Left lung (tissue), 10 donors: ENCODE data around the gene GCGR. TPM values are rescaled to one million over a fixed set of nuclear protein-coding genes. Genes with fewer than 3 reads are reported as not detected.

ENCODE experiments used
- ATAC-seq: fragments of 200-7000 bp; cut with Tn5 transposase; one replicate; pipeline ENCODE4 v1.9.1; 2020; ENCODE audit warnings: moderate library complexity
- DNase-seq, 4 donors: peaks; one replicate each; pipeline ENCODE4 v3.0.0-alpha.2; 2013 to 2020
- H3K27ac ChIP-seq, 2 donors: fragments of 200-600 bp; sonication (generic) in 1 of 2; one replicate each; pipeline versions ENCODE4 v1.5.0 to v1.8.0; 2020 to 2021
- H3K27me3 ChIP-seq, 2 donors: fragments of 200-600 bp; sonication (generic) in 1 of 2; one replicate each; pipeline versions ENCODE4 v1.5.0 to v1.8.0; 2020 to 2021
- H3K36me3 ChIP-seq, 2 donors: fragments of 200-600 bp; sonication (generic) in 1 of 2; one replicate each; pipeline versions ENCODE4 v1.5.0 to v1.8.0; 2020 to 2021
- H3K4me1 ChIP-seq, 2 donors: fragments of 200-600 bp; one replicate each; pipeline ENCODE4 v1.8.0; 2021
- H3K4me3 ChIP-seq, 2 donors: fragments of 200-600 bp; sonication (generic) in 1 of 2; one replicate each; pipeline versions ENCODE4 v1.5.0 to v1.8.0; 2020 to 2021; ENCODE audit warnings: mild to moderate bottlenecking in 1 of 2
- H3K9me3 ChIP-seq, 2 donors: fragments of 200-600 bp; sonication (generic) in 1 of 2; one replicate each; pipeline versions ENCODE4 v1.5.0 to v1.8.0; 2020 to 2021
- intact Hi-C, 2 donors: fragments of 100-400 bp; cut with DNase I; formaldehyde crosslinking; loops; one replicate each; pipeline versions ENCODE4 v1.11.2 to v1.14.2; 2022
- polyA plus RNA-seq, 6 donors: library from polyadenylated mRNA; unstranded; fragments of 120-200 nt; gene quantifications; one replicate each; pipeline ENCODE4 v1.2.1, GENCODE V29; 2013; ENCODE audit not compliant: insufficient read length in 6 of 6
- total RNA-seq, 2 donors: library from RNA; stranded (reverse); fragmentation: NEBNext Ultra II Directional; extraction: Animal tissue kit (Norgen Biotek cat#: 25700); gene quantifications; one replicate each; pipeline ENCODE4 v1.2.1, GENCODE V29; 2021
- TF ChIP-seq, protein P1 (sequence below), 2 donors: fragments of 200-600 bp; sonication (generic) in 1 of 2; IDR thresholded peaks; one replicate each; pipeline versions ENCODE4 v1.5.0 to v1.8.0; 2021; ENCODE audit warnings: antibody characterized with exemption in 2 of 2
- donor health status: DM: no; HTN: yes; CAD: no.
- donor health status: DM: no; HTN: no; CAD: no.

The GCGR gene
- total and polyA plus RNA-seq, 8 donors, result 0.13 to 0.37 (median 0.26) TPM; not detected in 3

DNA sequence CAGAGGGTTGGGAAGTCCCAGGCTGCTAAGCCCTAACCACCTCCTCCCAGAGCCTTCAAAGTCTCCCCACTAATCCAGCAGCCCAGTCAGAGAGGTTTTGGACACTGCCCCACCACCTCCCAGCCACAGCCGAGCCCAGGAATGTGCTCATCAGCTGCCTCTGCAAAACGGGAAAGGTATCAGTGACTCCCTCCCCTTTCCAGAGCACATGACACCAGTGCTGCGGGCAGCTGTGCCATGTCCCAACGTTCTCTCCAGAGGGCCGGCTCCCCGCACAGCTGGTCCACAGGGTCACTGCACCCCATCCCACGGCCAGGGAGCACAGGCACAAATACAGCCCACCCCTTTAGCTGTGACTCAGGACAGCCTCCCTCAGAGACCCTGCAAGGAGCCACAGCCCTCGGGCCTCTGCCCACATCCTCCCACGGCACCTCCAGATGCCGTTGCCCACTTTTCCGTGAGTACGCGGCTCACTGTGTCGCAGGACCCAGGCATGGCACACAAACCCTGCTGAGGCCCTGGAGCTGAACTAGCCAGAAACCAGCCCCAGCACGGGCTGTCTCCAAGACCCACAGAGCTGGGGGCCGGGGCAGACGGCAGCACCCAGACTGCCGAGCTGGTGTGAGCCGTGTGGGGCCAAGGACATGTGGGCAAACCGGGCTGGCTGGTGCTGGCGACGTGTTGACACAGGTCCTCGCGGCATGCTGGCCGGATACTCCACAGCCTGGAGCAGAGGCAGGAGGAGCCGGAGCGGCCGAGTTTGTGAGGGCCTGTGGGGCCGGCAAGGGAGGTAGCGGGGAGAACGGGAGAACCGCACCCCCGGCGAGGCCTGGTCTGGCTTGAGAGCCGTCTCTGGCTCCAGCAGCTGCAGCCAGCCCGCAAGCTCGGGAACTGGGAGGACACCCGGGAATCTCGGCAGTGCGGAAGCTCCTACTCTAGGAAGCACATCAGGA lies 37.2 kb downstream of the GCGR start:
- Histone ChIP-seq H3K4me1 (peaks cover 0 to 30% of the 10 kb centered on the region in 2 donors), H3K9me3 (no peaks in the 10 kb centered on the region), H3K27me3 (no peaks in the 10 kb centered on the region), H3K36me3 (peaks cover 0 to 42% of the 10 kb centered on the region in 2 donors), H3K4me3 (no peak overlapping the region), H3K27ac (no peak overlapping the region)
- TF ChIP-seq, protein P1, sequence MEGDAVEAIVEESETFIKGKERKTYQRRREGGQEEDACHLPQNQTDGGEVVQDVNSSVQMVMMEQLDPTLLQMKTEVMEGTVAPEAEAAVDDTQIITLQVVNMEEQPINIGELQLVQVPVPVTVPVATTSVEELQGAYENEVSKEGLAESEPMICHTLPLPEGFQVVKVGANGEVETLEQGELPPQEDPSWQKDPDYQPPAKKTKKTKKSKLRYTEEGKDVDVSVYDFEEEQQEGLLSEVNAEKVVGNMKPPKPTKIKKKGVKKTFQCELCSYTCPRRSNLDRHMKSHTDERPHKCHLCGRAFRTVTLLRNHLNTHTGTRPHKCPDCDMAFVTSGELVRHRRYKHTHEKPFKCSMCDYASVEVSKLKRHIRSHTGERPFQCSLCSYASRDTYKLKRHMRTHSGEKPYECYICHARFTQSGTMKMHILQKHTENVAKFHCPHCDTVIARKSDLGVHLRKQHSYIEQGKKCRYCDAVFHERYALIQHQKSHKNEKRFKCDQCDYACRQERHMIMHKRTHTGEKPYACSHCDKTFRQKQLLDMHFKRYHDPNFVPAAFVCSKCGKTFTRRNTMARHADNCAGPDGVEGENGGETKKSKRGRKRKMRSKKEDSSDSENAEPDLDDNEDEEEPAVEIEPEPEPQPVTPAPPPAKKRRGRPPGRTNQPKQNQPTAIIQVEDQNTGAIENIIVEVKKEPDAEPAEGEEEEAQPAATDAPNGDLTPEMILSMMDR (IDR thresholded peaks at IDR 0.05), result no peak
- DNase-seq (peak in 1 of 4 donors; percentile 81), ATAC-seq (peak; percentile 77)
- intact Hi-C loops, result no loop called here

DNA sequence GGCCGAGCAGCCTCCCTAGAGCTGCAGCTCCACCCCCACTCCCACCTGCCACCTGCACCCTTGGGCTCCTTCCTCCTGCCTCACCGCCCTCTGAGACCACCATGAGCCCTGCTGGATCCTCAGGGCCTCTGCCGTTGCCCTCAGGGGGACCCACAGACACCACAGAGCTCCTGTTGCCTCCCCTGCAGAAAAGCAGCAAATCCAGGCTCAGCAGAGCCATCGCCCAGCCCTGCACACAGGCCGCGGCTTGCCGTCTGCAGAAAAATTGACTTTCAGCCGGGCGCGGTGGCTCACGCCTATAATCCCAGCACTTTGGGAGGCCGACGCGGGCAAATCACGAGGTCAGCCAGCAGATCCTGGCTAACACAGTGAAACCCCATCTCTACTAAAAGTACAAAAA lies 37.9 kb downstream of the GCGR start:
- no peak for ATAC-seq
- intact Hi-C loops, result no loop called here
- Histone ChIP-seq H3K9me3 (no peaks in the 10 kb centered on the region), H3K4me3 (no peak overlapping the region), H3K4me1 (peaks cover 0 to 30% of the 10 kb centered on the region in 2 donors), H3K27me3 (no peaks in the 10 kb centered on the region), H3K27ac (no peak overlapping the region), H3K36me3 (peaks cover 0 to 49% of the 10 kb centered on the region in 2 donors)
- DNase-seq, result no peak
- TF ChIP-seq, protein P1 (IDR thresholded peaks at IDR 0.05), result no peak

DNA sequence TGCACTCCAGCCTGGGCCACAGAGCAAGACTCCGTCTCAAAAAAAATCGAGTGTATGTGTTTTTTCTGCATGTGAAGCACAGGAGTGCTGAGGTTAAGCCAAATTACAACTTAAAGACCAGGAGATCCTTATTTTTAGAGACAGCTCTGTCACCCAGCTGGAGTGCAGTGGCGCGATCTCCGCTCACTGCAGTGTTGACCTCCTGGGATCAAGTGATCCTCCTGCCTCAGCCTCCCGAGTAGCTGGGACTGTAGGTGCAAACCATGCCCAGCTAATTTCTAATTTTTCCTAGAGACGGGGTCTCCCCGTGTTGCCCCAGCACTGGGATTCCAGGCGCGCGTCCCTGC lies 38.4 kb downstream of the GCGR start:
- no peak overlapping the region for H3K4me3 ChIP-seq
- H3K9me3 ChIP-seq, result no peaks in the 10 kb centered on the region
- no peak overlapping the region for H3K27ac ChIP-seq
- peaks cover 0 to 26% of the 10 kb centered on the region in 2 donors for H3K4me1 ChIP-seq
- intact Hi-C loops, result no loop called here
- peaks cover 0 to 54% of the 10 kb centered on the region in 2 donors for H3K36me3 ChIP-seq
- no peaks in the 10 kb centered on the region for H3K27me3 ChIP-seq
- no peak for ATAC-seq
- no peak for DNase-seq
- TF ChIP-seq, protein P1 (IDR thresholded peaks at IDR 0.05), result no peak

DNA sequence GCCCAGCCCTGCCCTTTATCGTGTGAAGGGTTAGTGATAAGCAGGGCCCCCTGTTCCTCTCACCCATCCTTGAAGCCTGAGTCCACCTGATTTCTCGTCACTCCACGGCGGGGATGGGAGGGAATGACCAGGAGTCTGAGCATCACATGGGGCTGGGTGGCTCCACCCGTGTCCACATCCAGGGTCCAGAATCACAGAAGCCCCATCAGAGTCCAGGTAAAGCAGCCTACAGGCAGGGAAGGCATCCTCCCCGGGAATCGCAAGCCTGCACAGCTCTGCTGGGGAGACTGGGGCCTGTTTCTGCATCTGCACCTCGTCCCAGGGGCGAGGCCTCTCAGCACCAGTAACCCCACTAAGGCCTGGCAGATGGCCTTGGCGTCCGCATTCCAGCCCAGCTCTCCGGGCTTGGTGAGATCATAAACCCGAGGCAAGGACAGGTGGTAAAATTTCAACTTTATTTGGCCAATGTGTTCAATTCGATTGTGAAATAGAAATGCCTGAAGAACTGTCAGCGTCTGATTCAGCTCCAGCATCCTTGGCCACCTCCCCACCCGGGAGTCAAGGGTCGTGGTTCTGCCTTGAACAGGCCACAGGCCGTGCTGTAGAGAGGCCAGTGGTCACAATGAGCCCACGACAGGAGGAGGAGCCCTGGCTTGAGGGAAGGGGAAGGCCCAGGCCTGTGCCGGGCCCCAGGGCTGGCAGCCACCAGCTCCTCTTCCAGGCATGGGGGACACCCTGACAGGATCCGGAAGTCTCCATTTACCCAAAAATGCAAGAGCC lies 39.0 kb downstream of the GCGR start:
- DNase-seq, result no peak

More for the DNA sequence above, 39.0 kb downstream of the GCGR start:
- H3K4me3 ChIP-seq, result no peak overlapping the region
- TF ChIP-seq, protein P1 (IDR thresholded peaks at IDR 0.05), result no peak
- H3K9me3 ChIP-seq, result no peaks in the 10 kb centered on the region
- intact Hi-C loops, result no loop called here
- H3K4me1 ChIP-seq, result peaks cover 0 to 23% of the 10 kb centered on the region in 2 donors
- ATAC-seq, result no peak
- no peak overlapping the region for H3K27ac ChIP-seq
- no peaks in the 10 kb centered on the region for H3K27me3 ChIP-seq
- H3K36me3 ChIP-seq, result peaks cover 0 to 60% of the 10 kb centered on the region in 2 donors
